ENCODE measurements around the gene PCBP4.
"Not testable (repeated sequence)": the region's sequence is repeated elsewhere in the genome, so short reads cannot be mapped to it uniquely, and the experiment has no call there.

DNA sequence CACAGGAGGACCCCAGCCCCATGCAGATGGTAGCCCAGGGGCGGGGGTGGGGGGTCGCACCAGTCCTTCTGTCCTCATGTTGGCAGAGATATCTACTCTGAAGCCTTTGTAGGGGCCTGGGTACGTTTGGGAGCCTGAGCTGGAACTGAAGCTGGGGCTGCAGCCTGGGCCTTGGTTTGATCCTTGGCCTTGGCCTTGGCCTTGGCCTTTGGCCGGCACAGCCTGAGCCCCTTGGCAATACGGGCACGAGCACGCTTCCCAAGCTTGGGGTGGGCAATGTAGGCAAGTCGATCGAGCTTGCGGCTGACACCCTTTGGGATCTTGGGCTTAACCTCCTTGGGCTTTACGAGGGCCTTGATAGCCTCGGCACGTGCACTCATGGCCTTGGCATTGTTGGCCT, 26.4 kb upstream of the PCBP4 start:
- TF ChIP-seq, protein P1, sequence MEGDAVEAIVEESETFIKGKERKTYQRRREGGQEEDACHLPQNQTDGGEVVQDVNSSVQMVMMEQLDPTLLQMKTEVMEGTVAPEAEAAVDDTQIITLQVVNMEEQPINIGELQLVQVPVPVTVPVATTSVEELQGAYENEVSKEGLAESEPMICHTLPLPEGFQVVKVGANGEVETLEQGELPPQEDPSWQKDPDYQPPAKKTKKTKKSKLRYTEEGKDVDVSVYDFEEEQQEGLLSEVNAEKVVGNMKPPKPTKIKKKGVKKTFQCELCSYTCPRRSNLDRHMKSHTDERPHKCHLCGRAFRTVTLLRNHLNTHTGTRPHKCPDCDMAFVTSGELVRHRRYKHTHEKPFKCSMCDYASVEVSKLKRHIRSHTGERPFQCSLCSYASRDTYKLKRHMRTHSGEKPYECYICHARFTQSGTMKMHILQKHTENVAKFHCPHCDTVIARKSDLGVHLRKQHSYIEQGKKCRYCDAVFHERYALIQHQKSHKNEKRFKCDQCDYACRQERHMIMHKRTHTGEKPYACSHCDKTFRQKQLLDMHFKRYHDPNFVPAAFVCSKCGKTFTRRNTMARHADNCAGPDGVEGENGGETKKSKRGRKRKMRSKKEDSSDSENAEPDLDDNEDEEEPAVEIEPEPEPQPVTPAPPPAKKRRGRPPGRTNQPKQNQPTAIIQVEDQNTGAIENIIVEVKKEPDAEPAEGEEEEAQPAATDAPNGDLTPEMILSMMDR (IDR thresholded peaks at IDR 0.05; ENCODE audit: low read depth, low read length, poor library complexity, severe bottlenecking): not testable (repeated sequence)
- TF ChIP-seq EZH2phosphoT487 (IDR thresholded peaks at IDR 0.05; ENCODE audit: borderline replicate concordance, low read length): not testable (repeated sequence)

Measured in DOHH2 (cell line).